GM12878 (cell line): ENCODE results near the gene COL9A2. TPM values are rescaled to one million over a fixed set of nuclear protein-coding genes. Genes with fewer than 3 reads are reported as not detected.

ENCODE experiments used
- ATAC-seq: fragments of 200-7000 bp; cut with Tn5 transposase; 3 replicates; pipeline ENCODE4 v1.9.1; 2020; ENCODE audit warnings: mild to moderate bottlenecking, moderate library complexity
- BruUV-seq: library from RNA; stranded (reverse); fragments of 400-500 nt; replicated peaks from 2 replicates; lab custom pipeline; 2021; lab: Mats Ljungman, UMichigan
- CTCF ChIA-PET: fragments of 300-600 bp; sonication (Branson Sonifier 250); formaldehyde crosslinking; extraction: SDS; loops from one replicate; lab custom pipeline; 2021; ENCODE audit warnings: inconsistent platforms; lab: Yijun Ruan, JAX
- POLR2A ChIA-PET: fragments of 350-600 bp; formaldehyde crosslinking; extraction: SDS; loops from one replicate; lab custom pipeline; 2021; ENCODE audit warnings: inconsistent platforms; lab: Charles Lee
- RAD21 ChIA-PET: fragments of 300-600 bp; sonication (Branson Sonifier 250); formaldehyde crosslinking; loops from one replicate; lab custom pipeline; 2023; ENCODE audit warnings: antibody characterized with exemption; ENCODE audit not compliant: unreplicated experiment; lab: Charles Lee
- SMC1A ChIA-PET: fragments of 300-600 bp; sonication (Branson Sonifier 250); formaldehyde crosslinking; loops from one replicate; lab custom pipeline; 2023; ENCODE audit not compliant: unreplicated experiment, uncharacterized antibody; lab: Charles Lee
- DNase-seq: peaks from one replicate; pipeline ENCODE4 v3.0.0-alpha.2; 2011; ENCODE audit warnings: low read depth, low spot score
- FAIRE-seq: peaks from 3 replicates; lab custom pipeline; 2011; peaks lifted over from hg19 to GRCh38; lab: Jason Lieb, UNC
- H2AFZ ChIP-seq: 2 replicates; pipeline ENCODE4 v1.6.0; 2011; ENCODE audit warnings: low read depth, low read length, control low read depth; ENCODE audit not compliant: control insufficient read depth
- H3K27ac ChIP-seq: 2 replicates; pipeline ENCODE4 v1.5.1; 2011; ENCODE audit warnings: control low read depth; ENCODE audit not compliant: control insufficient read depth, insufficient read depth
- H3K27me3 ChIP-seq, 2 experiments: replicated peaks in 1 of 2; 2 replicates each; pipeline versions ENCODE4 v1.6.0 to v1.6.1; 2011; ENCODE audit warnings: low read length in 1 of 2; ENCODE audit not compliant: control insufficient read depth in 2 of 2, insufficient read depth in 2 of 2
- H3K36me3 ChIP-seq, 2 experiments: 2 replicates each; pipeline ENCODE4 v1.5.1; 2011; ENCODE audit warnings: low read length in 1 of 2; ENCODE audit not compliant: control insufficient read depth in 2 of 2, insufficient read depth in 2 of 2
- H3K4me1 ChIP-seq: 2 replicates; pipeline ENCODE4 v1.6.1; 2011; ENCODE audit warnings: mild to moderate bottlenecking, low read length, moderate library complexity, mixed read lengths; ENCODE audit not compliant: control insufficient read depth, insufficient read depth
- H3K4me2 ChIP-seq: 2 replicates; pipeline ENCODE4 v1.6.0; 2011; ENCODE audit warnings: control low read depth; ENCODE audit not compliant: control insufficient read depth, insufficient read depth
- H3K4me3 ChIP-seq: fragments of 200-600 bp; sonication (generic); 2 replicates; pipeline ENCODE4 v1.5.1; 2016
- H3K79me2 ChIP-seq: 2 replicates; pipeline ENCODE4 v1.6.0; 2011; ENCODE audit warnings: low read length; ENCODE audit not compliant: control insufficient read depth, insufficient read depth
- H3K9ac ChIP-seq: 2 replicates; pipeline ENCODE4 v1.8.0; 2011; ENCODE audit warnings: low read length, control low read depth, mixed read lengths; ENCODE audit not compliant: control insufficient read depth, insufficient read depth
- H3K9me3 ChIP-seq: replicated peaks from 3 replicates; pipeline ENCODE4 v1.5.1; 2011; ENCODE audit warnings: mild to moderate bottlenecking, low read length; ENCODE audit not compliant: control insufficient read depth, insufficient read depth
- H4K20me1 ChIP-seq: 2 replicates; pipeline ENCODE4 v1.6.0; 2011; ENCODE audit not compliant: control insufficient read depth, insufficient read depth
- BRCA1 ChIP-seq: IDR thresholded peaks from 2 replicates; pipeline ENCODE4 v1.6.1; 2011; ENCODE audit warnings: low read depth, low read length, improper control_type of control experiment
- CHD2 ChIP-seq: IDR thresholded peaks from 2 replicates; pipeline ENCODE4 v1.6.1; 2011; ENCODE audit warnings: low read depth, low read length, improper control_type of control experiment, borderline replicate concordance
- GABPA ChIP-seq: IDR thresholded peaks from 2 replicates; pipeline ENCODE4 v1.6.1; 2014; ENCODE audit warnings: antibody characterized with exemption, low read depth, mild to moderate bottlenecking, inconsistent platforms
- MAX ChIP-seq: IDR thresholded peaks from 2 replicates; pipeline ENCODE4 v1.6.1; 2012; ENCODE audit warnings: low read depth, low read length, improper control_type of control experiment
- MYB ChIP-seq: fragments of 150-350 bp; IDR thresholded peaks from 2 replicates; pipeline ENCODE4 v1.6.1; 2014; ENCODE audit warnings: mild to moderate bottlenecking, low read depth, low read length, borderline replicate concordance
- NRF1 ChIP-seq: conservative IDR thresholded peaks from 2 replicates; pipeline ENCODE4 v1.6.1; 2011; ENCODE audit warnings: mild to moderate bottlenecking, low read depth, low read length, improper control_type of control experiment
- REST ChIP-seq: IDR thresholded peaks from 2 replicates; pipeline ENCODE4 v1.6.1; 2012; ENCODE audit warnings: mild to moderate bottlenecking, low read depth, low read length
- ZBED1 ChIP-seq: IDR thresholded peaks from 2 replicates; pipeline ENCODE4 v1.6.1; 2016; ENCODE audit warnings: borderline replicate concordance
- ZBTB4 ChIP-seq: fragments of 450-650 bp; formaldehyde crosslinking; IDR thresholded peaks from 2 replicates; pipeline ENCODE4 v1.4.0; 2022; ENCODE audit warnings: mild to moderate bottlenecking, moderate library complexity
- ZNF687 ChIP-seq: fragments of 450-650 bp; IDR thresholded peaks from 2 replicates; pipeline ENCODE4 v1.6.1; 2017; ENCODE audit warnings: mild to moderate bottlenecking, moderate library complexity
- WGBS: methylation state at CpG from one replicate; pipeline ENCODE4 v1.1.6; 2016; ENCODE audit warnings: low lambda C conversion rate; ENCODE audit not compliant: insufficient replicate concordance, insufficient coverage; ENCODE audit errors: missing lambda C conversion rate; 5-methylcytosine and 5-hydroxymethylcytosine counted together
- in situ Hi-C: fragments of 300-500 bp; cut with MboI; formaldehyde crosslinking; loops from 9 replicates; pipeline ENCODE4 v1.14.3; 2018; ENCODE audit warnings: mixed read lengths
- intact Hi-C: fragments of 100-400 bp; cut with micrococcal nuclease; formaldehyde crosslinking; loops from one replicate; pipeline ENCODE4 v1.14.2; 2022; ENCODE audit not compliant: unreplicated experiment
- polyA plus RNA-seq, 11 experiments: library from polyadenylated mRNA; depleted of rRNA in 4 of 11; unstranded in 6 of 11; stranded (reverse) in 5 of 11; fragments of >200 nt; fragmentation: Nextera tagmentation in 4 of 11; fragmentation: Illumina TruSeq in 1 of 11; extraction: Ambion mirVana in 4 of 11; extraction: Trizol in 1 of 11; gene quantifications; 1 replicate in 1 of 11; 2 replicates in 10 of 11; pipeline versions ENCODE4 v1.2.1 to v1.2.3, GENCODE V29; 2011 to 2016; ENCODE audit warnings: inconsistent platforms in 2 of 11, missing spikeins in 2 of 11, low read depth in 1 of 11
- total RNA-seq, 4 experiments: library from RNA; depleted of rRNA in 3 of 4; stranded (reverse); fragments of >200 nt in 3 of 4; fragmentation: Illumina TruSeq in 1 of 4; extraction: Trizol in 1 of 4; gene quantifications; 2 replicates each; pipeline versions ENCODE4 v1.2.1 to v1.2.3, GENCODE V29; 2013 to 2021

The COL9A2 gene
- total and polyA plus RNA-seq, 10 of the 15 experiments (the other 5 are each of a cell fraction or from before 2014, with no cell fraction given) = 3.1 to 63.3 (median 22.4) TPM

GRCh38 chr1:40353082-40353481 is 36.0 kb upstream of the COL9A2 start:
- H3K9ac ChIP-seq = no peak overlapping the region
- H3K36me3 ChIP-seq = no peaks in the 10 kb centered on the region
- CTCF ChIA-PET = interaction anchor here (1.5 to 4.2 kb wide), 7 partner anchors 10 to 209 kb away, joined by 3 to 13 read pairs (median 11); no protein-coding TSS in a partner anchor
- WGBS = 97% methylated on average over 3 of the region's 3 CpGs
- H3K27me3 ChIP-seq = no peaks in the 10 kb centered on the region
- in situ Hi-C loops (no loop called here), intact Hi-C loops (no loop called here)
- DNase-seq (no peak), FAIRE-seq (no peak), ATAC-seq (no peak)
- TF ChIP-seq ZBTB4 (CRISPR knock-in tag) (no peak), ZNF687 (no peak), MYB (no peak), GABPA (no peak), MAX (no peak), NRF1 (no peak), REST (no peak), BRCA1 (no peak), CHD2 (no peak), ZBED1 (no peak)
- POLR2A ChIA-PET = interaction anchor here (0.5 to 1.7 kb wide), 2 partner anchors 33 to 131 kb away, joined by 4 to 5 read pairs; no protein-coding TSS in a partner anchor
- no peak overlapping the region for H3K4me3 ChIP-seq
- H3K27ac ChIP-seq = no peak overlapping the region
- RAD21 ChIA-PET = interaction anchor here (1.2 to 2.5 kb wide), 2 partner anchors 35 to 51 kb away, joined by 3 to 7 read pairs; no protein-coding TSS in a partner anchor
- H3K9me3 ChIP-seq = no peaks in the 10 kb centered on the region; the same call in 2 of the 3 replicates
- BruUV-seq = no TSS peak
- H3K4me2 ChIP-seq = no peak overlapping the region
- no peak overlapping the region for H2AFZ ChIP-seq
- H3K4me1 ChIP-seq = peaks cover 13% of the 10 kb centered on the region
- no peaks in the 10 kb centered on the region for H3K79me2 ChIP-seq
- SMC1A ChIA-PET = interaction anchor here (1.3 to 5.4 kb wide), 4 partner anchors 9 to 33 kb away, joined by 3 to 22 read pairs (median 8); partner anchors contain the start of gene SMAP2
- no peaks in the 10 kb centered on the region for H4K20me1 ChIP-seq
